HG03045 (cell line): ENCODE results near the gene ELAC1.
A peak's percentile ranks its signal among the peaks of the same experiment; 100 is the strongest.
"Not testable (repeated sequence)": the region's sequence is repeated elsewhere in the genome, so short reads cannot be mapped to it uniquely, and the experiment has no call there.

Experiments
- ATAC-seq: cut with Tn5 transposase; IDR thresholded peaks from one replicate; pipeline ENCODE4 v1.9.1; 2021; ENCODE audit warnings: mild to moderate bottlenecking, moderate library complexity; ENCODE audit not compliant: unreplicated experiment

ELAC1 gene, protein sequence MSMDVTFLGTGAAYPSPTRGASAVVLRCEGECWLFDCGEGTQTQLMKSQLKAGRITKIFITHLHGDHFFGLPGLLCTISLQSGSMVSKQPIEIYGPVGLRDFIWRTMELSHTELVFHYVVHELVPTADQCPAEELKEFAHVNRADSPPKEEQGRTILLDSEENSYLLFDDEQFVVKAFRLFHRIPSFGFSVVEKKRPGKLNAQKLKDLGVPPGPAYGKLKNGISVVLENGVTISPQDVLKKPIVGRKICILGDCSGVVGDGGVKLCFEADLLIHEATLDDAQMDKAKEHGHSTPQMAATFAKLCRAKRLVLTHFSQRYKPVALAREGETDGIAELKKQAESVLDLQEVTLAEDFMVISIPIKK

DNA sequence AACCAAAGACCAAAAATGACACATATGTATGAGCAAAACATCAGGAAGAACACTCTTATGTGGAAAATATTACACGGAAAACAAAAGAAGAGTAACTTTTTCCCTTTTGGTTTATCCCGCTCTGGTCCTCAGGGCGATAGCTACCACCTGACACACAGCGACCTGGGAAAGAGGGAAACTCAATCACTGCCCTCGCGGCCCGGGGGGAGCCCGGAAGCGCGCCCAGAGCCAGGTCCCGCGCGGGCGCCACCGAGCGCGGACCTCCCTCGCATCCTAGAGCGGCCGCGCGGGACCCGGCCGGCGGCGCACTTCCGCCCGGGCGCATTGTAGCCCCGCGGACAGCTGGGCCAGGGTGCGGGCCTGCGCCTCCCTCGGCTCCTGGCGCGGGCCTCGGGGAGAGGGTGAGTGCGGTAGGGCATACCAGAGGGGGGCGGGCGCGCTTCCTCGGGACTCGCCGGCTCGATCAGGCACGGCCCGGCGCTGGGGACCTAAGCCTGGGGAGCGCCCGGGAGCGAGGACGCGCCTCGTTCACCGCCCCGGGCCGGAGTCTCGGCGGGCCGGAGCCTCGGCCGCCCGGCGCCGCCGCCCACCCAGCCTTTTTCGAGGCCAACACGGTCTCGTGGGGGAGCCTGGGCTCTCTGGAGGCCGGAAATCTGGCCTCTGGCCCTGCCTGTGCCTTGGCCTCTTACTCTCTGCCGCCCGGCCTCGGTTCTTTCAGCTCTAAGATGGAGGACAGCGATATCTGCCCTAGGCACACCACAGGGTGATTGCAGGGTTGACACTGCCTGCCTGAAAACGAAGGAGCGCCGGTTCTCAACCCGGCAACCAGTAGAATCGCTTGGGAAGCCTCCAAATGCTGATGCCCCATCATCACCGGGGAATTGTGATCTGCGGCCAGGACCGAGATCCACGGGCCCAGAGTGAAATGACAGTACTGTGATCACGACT, at the start of gene ELAC1:
Gene ELAC1, plus strand, starts transcription at position 327 of the 948 bp plus-strand sequence. CDS start 6,365 bp downstream, outside the sequence.
- ATAC-seq, result peak; percentile 95

DNA sequence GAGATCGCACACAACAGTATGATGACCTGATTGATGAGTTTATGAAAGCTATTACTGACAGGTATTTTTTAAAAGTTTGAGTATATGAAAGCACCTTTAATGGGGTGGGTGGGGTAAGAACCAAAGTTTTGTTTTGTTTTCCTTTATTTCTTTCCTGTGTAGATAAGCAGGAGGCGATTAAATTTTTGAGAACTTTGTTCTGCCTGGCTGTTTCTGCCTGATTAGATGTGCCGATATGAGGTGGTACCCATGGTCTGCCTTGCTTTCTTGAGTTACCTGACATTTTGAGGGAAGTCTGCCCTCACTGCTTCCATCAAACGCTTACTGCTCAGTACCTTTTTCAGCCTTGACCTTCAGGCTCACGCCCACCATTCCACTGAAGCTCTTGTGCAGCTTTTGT, 49.7 kb upstream of the ELAC1 start:
- ATAC-seq, result no peak

DNA sequence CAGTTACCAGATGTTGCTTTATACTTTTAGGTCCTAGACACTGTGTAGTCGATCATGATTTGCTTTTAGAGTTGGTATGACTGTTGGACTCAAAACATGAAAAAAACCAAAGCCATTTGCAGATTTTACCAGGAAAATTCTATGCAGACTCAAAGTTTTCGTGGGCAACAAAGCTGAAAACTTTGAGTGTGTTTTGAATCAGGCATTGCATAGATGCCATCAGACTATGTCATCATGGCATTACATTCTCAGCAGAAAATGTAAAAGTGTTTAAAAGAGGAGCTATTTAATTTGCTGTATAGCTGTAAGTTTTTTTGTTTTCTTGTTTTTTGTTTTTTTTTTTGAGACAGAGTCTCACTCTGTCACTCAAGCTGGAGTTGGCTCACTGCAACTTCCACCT, 43.5 kb upstream of the ELAC1 start:
- no peak for ATAC-seq

DNA sequence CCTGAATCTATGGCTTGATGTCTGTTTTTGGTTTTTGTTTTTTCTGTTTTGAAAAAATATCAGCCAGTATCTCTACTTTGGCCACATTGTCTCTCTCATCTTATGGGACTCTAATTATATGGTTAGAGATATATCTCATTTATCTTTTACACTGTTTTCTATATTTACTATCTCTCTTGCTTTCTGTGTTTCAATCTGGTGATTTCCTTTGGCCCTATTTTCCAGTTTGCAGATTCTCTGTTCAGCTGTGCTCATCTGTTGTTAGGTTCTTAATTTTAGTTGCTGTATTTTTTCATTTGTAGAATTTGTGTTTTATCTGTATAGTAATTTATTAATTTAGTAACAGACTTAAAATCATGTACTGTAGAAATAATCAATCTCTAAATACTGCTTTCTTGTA, 41.3 kb upstream of the ELAC1 start:
- no peak for ATAC-seq

DNA sequence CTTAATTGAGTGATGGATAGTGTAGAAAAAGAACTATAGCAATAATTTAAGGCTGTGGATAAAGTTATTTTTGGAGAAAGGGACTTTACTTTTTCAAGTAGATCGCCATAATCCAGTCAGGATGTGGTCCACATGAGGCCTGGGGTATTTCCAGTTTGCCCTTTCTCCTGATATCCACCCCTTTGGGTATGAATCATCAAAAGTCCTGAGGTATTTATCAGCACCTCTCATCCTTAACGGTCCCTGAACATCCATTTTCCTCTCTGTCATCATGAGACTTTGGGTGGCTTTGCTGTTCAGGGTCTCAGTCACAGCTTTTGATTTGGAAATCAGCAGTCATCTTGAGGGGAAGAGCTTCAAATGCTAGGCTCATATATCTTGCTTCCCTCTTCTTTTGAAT, 39.3 kb upstream of the ELAC1 start:
- no peak for ATAC-seq

DNA sequence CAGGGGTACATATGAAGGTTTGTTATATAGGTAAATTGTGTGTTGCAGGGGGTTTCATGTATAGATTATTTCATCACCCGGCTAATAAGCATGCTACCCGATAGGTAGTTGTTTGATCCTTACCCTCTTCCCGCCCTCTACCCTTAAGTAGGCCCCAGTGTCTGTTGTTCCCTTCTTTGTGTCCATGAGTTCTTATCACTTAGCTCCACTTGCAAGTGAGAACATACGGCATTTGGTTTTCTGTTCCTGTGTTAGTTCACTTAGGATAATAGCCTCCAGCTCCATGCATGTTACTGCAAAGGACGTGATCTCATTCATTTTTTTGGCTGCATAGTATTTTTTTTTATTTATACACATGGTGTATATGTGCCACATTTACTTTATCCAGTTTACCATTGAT, 34.2 kb upstream of the ELAC1 start:
- no peak for ATAC-seq

DNA sequence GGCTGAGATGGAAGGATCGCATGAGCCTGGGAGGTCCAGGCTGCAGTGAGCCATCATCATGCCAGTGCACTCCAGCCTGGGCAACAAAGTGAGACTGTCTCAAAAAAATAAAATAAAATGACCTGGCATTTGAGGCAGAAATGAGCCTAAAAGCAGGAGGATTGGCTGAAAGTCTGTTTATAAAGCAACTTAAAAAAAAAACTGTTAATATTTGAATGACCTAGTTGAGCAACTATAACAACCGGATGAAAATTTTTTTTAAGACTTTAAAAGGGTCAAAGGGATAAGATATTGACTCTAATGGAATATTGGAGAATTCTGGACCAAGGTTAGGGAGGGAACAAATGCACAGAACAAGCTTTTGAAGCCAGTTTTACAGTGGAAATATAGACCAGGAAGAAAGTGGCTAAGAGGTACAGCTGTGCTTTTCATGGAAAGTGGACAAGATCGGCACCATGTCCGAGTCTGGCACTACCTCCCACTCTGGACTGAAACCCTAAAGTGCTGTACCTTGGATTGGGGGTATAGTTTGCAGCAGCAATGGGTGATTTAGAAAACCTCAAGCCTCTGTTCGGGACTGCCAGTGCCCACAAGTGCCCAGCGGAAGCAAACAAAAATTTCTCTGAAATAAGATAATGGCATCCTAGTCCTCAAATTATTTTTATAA, 33.2 kb upstream of the ELAC1 start:
- no peak for ATAC-seq

DNA sequence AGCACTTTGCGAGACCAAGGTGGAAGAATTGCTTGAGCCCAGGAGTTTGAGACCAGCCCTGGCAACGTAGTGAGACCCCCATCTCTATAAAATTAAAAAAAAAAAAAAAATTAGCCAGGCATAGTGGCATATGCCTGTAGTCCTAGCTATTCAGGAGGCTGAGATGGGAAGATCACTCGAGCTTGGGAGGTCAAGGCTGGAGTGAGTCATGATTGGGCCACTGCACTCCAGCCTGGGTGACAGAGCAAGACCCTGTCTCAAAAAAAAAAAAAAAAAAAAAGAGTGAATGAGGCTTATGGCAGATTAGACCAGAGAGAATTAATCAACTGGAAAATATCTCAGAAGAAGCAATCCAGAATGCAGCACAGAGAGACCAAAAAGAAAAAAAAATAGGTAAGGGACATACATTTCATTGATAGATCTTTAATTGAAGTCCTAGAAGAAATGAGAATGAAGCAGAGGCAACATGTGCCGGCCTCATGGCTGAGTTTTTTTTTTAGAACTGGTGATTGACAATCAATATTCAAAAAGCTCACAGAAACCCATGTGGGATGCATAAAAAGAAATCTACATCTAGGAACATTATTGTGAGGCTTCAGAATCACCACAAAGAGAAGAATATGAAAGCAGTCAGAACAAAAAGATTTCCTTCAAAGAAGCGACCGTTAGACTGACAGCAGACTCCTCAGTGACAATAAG, 32.2 kb upstream of the ELAC1 start:
- ATAC-seq, result no peak

DNA sequence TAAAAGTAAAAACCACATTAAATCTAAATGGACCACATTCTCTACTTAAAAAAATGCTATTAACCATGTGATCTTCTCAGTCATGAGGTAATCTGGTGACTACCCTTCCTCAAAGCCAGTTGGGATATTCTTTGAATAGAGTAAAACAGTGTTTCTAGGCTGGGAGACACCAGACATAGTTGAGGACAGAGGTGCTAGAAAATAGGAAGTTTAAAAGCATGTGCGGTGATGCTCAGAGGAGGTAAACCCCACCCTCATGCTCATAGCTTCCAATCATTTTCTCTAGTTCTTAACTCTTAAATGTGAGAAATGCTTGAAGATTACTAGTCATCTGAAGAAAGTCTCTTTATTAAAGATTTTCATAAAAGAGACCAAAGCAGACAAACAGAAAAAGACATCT, 30.7 kb upstream of the ELAC1 start:
- no peak for ATAC-seq

DNA sequence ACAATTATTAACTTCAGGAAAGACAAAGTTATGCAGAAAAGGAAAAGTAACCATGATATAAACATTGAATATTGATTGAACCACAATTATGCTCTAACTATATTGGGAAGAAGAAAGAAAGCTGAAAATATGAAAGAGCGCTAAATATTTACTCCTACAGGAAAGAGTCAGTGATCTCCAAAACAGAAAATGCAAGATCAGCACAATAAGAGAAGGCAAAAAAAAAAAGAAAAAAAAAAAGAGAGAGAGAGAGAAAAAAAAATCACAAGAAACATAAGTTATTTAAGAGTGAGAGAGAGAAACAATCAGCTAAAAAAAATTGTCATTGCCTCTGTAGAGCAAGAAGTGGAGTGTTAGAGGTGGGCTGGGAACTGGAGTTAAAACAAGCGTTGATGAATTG, 28.9 kb upstream of the ELAC1 start:
- no peak for ATAC-seq

DNA sequence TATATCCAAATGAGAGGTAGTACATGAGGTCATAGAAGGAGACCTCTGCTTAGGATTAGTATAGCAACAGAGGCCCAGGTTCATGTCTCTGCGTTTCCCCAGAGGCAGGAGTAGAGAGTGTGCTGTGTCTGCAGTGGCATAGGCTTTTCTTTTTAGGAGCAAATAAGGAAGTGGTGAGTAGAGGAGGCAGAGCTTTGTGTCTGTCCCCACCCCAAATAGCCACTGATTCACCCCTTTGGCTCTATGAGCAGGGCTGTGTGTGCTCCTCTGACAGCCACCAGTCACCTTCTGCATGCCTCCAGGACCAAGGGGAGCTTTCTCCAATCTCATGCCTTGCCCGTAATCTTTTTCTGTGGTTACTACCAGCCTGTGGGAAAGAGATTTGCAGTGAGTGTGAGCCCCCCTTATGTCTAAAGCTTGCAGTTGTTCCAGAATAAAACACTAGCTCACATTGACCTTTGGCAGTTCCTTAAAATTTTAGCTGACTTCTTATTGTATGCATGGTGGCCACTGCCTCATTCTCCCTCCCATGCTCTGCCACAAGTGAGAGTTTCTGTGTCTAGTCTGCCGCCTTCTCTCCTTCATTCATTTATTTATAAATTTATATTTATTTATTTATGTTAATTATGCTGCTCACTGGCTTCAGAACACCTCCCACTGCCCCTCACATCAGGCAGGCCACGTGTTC, 23.5 kb upstream of the ELAC1 start:
- ATAC-seq, result no peak

DNA sequence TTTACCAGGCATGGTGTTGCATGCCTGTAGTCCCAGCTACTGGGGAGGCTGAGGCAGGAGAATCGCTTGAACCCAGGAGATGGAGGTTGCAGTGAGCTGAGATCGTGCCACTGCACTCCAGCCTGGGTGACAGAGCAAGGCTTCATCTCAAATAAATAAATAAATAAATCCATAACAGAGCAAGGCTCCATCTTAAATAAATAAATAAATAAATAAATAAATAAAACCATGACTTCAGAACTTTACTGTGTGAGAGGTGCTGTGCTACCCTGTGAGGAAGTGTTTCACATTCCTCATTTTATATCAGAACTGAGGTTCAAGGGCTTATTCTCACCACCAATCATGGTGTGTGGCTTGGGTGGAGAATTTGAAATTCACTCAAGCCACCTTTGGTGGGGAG, 21.9 kb upstream of the ELAC1 start:
- ATAC-seq, result not testable (repeated sequence)

DNA sequence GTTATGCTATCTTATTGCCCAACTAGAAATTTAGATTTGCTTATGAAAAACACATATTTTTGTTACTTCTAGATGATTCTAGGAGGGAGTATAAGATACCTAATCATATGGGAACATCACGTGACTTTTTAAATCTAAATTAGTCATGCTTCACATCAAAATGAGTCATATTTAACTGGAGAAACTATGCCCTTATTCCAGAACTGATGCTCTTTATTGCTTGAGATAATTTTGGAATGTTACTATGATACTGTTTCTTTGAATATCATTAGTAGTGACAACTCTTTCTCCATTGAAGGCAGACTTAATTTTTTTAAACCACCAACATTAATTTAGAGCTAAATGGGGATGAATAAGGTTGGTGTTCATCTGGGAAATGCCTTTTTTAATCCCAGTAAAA, 19.9 kb upstream of the ELAC1 start:
- no peak for ATAC-seq

DNA sequence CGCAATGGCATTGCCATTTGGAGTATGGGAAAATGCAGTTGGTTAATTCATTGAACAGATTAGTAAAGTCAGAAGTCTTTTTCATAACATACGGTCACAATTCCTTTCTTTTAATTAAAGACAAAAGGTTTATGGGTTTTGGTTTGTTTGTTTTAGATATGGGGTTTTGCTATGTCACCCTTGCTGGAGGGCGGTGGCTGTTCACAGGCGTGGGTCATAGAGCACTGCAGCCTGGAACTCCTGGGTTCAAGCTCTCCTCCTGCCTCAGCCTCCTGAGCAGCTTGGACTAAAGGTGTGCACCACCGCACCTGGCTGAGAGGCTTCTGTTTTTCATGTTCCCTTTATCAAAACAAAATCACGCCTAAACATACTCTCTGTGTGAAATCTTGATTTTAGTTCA, 18.7 kb upstream of the ELAC1 start:
- ATAC-seq, result no peak

DNA sequence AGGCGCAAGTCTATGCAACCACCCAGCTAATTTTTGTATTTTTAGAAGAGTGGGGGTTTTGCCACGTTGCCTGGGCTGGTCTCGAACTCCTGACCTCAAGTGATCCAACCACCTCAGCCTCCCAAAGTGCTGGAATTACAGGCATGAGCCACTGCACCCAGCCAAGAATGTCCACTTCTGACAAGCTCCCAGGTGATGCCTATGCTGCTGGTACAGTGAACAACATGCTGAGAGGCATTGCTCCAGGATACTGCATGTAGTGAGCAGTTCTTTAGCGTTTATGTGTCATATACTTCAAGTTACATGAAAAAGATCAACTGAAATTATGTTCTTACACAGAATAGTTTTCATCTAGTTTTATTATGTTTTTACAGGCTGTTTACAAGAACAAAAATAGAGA, 17.2 kb upstream of the ELAC1 start:
- ATAC-seq, result no peak

DNA sequence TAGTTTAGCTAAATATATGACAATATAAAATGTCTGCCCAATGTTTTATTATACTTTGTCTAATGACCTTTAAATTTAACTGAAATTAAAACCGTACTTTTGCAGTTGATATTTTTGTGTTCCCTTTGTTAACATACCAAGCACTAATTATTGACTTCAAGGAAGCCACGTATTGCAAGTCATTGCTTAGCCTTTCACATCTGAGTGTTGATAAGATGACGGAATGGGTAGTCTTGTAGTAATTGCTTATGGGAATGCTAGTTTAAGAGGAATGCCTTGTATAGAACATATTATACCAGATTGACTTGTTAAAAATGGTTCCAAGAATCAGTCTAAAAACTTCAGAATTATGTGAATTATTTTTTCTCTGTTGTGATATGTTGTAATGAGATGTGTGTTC, 14.0 kb upstream of the ELAC1 start:
- ATAC-seq, result no peak

DNA sequence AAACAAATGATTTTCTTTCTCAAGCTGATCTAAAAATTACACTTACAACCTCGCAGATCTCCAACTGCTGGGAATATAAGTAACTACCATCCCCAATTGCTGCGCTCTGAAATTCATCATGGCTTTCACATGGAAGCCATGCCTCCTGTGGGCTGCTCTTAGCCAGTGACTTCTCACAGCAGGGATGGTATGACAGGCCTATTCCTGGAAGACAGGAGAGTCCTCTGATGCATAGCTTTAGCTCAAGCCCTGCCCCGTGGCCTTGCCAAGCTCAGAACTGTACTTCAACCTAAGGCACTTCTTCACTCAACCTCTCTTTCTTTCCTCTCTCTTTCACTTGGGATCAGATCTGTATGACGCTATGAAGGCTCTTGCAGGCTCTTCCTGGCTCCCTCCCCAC, 12.6 kb upstream of the ELAC1 start:
- no peak for ATAC-seq

DNA sequence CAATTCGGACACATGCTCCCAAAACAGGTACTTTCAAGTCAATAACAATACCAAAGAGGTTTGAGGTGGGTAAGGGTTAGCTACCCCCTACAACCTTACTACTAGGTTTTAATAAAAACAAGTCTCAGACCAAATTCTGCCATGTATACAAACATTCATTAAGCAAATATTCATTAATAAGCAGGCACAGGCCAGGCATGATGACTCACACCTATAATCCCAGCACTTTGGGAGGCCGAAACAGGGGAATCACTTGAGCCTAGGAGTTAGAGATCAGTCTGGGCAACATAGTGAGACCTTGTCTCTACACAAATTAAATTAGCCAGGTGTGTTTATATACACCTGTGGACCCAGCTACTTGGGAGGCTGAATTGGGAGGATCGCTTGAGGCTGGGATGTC, 11.7 kb upstream of the ELAC1 start:
- ATAC-seq, result no peak

DNA sequence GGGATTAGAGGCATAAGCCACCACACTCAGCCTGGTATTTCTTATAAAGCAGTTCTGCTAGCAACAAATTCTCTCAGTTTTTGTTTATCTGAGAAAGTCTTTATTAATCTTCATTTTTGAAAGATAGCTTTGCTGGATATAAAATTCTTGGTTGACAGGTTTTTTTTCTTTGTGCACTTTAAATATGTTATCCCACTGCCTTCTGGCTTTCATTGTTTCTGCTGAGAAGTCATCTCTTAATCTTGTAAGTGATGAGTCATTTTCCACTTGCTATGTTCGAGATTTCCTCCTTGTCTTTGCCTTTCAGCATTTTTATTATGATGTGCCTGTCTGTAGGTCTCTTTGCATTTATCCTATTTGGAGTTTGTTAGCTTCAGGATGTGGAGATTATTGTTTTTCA, 5.9 kb upstream of the ELAC1 start:
- ATAC-seq, result no peak

DNA sequence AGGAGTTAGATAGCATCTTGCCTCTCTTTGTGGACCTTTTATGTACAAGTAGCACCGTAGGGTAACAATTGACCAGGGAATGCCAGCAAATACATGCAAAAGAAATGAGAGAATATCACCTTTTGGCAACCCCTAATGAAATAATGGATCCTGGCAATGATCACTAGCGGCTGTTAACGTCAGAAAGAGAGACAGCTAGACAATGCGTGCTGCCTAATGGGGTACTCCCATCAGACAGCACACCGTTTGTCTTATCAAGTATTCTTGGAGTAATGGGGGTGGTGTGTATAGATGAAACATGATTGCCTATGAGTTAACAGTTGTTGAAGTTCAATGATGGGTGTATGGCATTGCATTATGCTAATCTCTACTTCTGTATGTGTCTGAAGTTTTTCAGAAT, 1.6 kb downstream of the ELAC1 start:
- ATAC-seq, result no peak
